Adrenal gland (tissue), 12 donors: Measurements from ENCODE around the gene SLC5A1. TPM values are rescaled to one million over a fixed set of nuclear protein-coding genes. Genes with fewer than 3 reads are reported as not detected.
A peak's percentile ranks its signal among the peaks of the same experiment; 100 is the strongest.
"Not testable (repeated sequence)": the region's sequence is repeated elsewhere in the genome, so short reads cannot be mapped to it uniquely, and the experiment has no call there.

Experiments
- DNase-seq, 7 donors: peaks; one replicate each; pipeline ENCODE4 v3.0.0-alpha.2; 2019 to 2020
- H3K27ac ChIP-seq, 5 donors: fragments of 200-600 bp; sonication (generic) in 4 of 5; 1 replicate in 3 of 5; 2 replicates in 2 of 5; pipeline versions ENCODE4 v1.5.1 to v1.8.0; 2016 to 2020; ENCODE audit warnings: mild to moderate bottlenecking in 1 of 5
- H3K27me3 ChIP-seq: fragments of 200-600 bp; 2 replicates; pipeline ENCODE4 v1.8.0; 2021
- H3K36me3 ChIP-seq, 2 donors: fragments of 200-600 bp; replicated peaks in 1 of 2; 1 replicate in 1 of 2; 2 replicates in 1 of 2; pipeline versions ENCODE4 v1.5.1 to v1.8.0; 2018 to 2022
- H3K4me1 ChIP-seq, 2 donors: fragments of 200-600 bp; replicated peaks in 1 of 2; 1 replicate in 1 of 2; 2 replicates in 1 of 2; pipeline versions ENCODE4 v1.5.1 to v1.8.0; 2018 to 2021
- H3K4me3 ChIP-seq, 4 donors: fragments of 200-600 bp; sonication (generic) in 3 of 4; one replicate each; pipeline ENCODE4 v1.5.1; 2016 to 2018
- H3K9me3 ChIP-seq, 3 donors: fragments of 200-600 bp; sonication (generic) in 1 of 3; replicated peaks in 1 of 3; 1 replicate in 2 of 3; 2 replicates in 1 of 3; pipeline versions ENCODE4 v1.5.1 to v1.8.0; 2016 to 2021
- CTCF ChIP-seq, 6 experiments: fragments of 450-650 bp in 4 of 6; fragments of 200-600 bp in 2 of 6; sonication (generic) in 1 of 6; IDR thresholded peaks; 1 replicate in 5 of 6; 2 replicates in 1 of 6; pipeline versions ENCODE4 v1.5.1 to v1.8.0; 2016 to 2021; ENCODE audit warnings: antibody characterized with exemption in 6 of 6, mild to moderate bottlenecking in 2 of 6, moderate library complexity in 1 of 6
- POLR2A ChIP-seq, 2 donors: fragments of 450-650 bp; IDR thresholded peaks; one replicate each; pipeline ENCODE4 v1.6.1; 2017; ENCODE audit warnings: antibody characterized with exemption in 2 of 2, mild to moderate bottlenecking in 2 of 2, moderate library complexity in 1 of 2
- WGBS, 4 donors: extraction: QIAGEN DNeasy Blood & Tissue Kit in 2 of 4; methylation state at CpG; one replicate each; pipeline versions ENCODE4 v1.1.5 to v1.1.7; 2013 to 2017; 5-methylcytosine and 5-hydroxymethylcytosine counted together
- intact Hi-C, 2 donors: fragments of 100-400 bp; cut with DNase I; formaldehyde crosslinking; loops; one replicate each; pipeline versions ENCODE4 v1.14.1 to v1.15.0; 2022 to 2023
- polyA plus RNA-seq, 3 donors: library from polyadenylated mRNA; stranded (reverse); fragments of 200-250 nt in 2 of 3; fragments of 350-450 nt in 1 of 3; fragmentation: Illumina TruSeq in 1 of 3; extraction: RNeasy Lipid Tissue Mini Kit (QIAGEN cat#74804) in 1 of 3; gene quantifications; one replicate each; pipeline ENCODE4 v1.2.3, GENCODE V29; 2013 to 2014
- small RNA-seq, 2 donors: library from RNA; depleted of rRNA; stranded (forward); fragments of <200 nt; gene quantifications; one replicate each; pipeline ENCODE3, GENCODE V24; 2016
- total RNA-seq, 9 donors: library from RNA; depleted of rRNA in 4 of 9; stranded (reverse); fragments of >200 nt in 4 of 9; fragments of 120-200 nt in 1 of 9; fragmentation: NEBNext Ultra II Directional in 1 of 9; extraction: Animal tissue kit (Norgen Biotek cat#: 25700) in 1 of 9; gene quantifications; one replicate each; pipeline versions ENCODE4 v1.1.0 to v1.2.4, GENCODE V29; 2013 to 2023
- donor health status: healthy with polysubstance abuse.
- donor health status: Bipolar disorder and iron deficiency.
- donor health status: DM: yes; HTN: yes; CAD: no.
- donor health status: DM: no; HTN: no; CAD: no.
- donor health status: DM: no; HTN: no; CAD: no.
- donor health status: DM: yes; HTN: yes; CAD: no.

SLC5A1 gene
- total and polyA plus RNA-seq, 12 donors: under 0.01 to 0.04 TPM; not detected in 10

GRCh38 chr22:32158712-32159533, 115.9 kb downstream of the SLC5A1 start, which contains the start of gene C22orf42:
Gene C22orf42, minus strand, starts transcription at chr22:32159303. Its CDS starts 88 bp downstream, at chr22:32159215.
- intact Hi-C loops: no loop called here
- 57 to 85% (median 69%) methylated on average over 3 to 12 of the region's 12 CpGs for WGBS, 4 donors
- Histone ChIP-seq H3K36me3 (no peaks in the 10 kb centered on the region), H3K4me3 (no peak within 1 kb of the TSS), H3K27ac (no peak within 1 kb of the TSS), H3K9me3 (no peaks in the 10 kb centered on the region), H3K27me3 (peaks cover 8% of the 10 kb centered on the region), H3K4me1 (no peaks in the 10 kb centered on the region)
- peak in 1 of 7 donors; percentile 30 for DNase-seq
- TF ChIP-seq POLR2A (IDR thresholded peaks at IDR 0.05) (no peak), CTCF (IDR thresholded peaks at IDR 0.05) (no peak)

- H3K27me3 ChIP-seq, intact Hi-C loops, H3K27ac ChIP-seq, H3K4me1 ChIP-seq, H3K4me3 ChIP-seq, H3K9me3 ChIP-seq, H3K36me3 ChIP-seq, DNase-seq: not testable (repeated sequence)
- WGBS, 4 donors: 75 to 80% (median 77%) methylated on average over 5 of the region's 5 CpGs
Measured at GRCh38 chr22:32160411-32160810, 117.3 kb downstream of the SLC5A1 start.

Small RNA genes lying within 50 kb of the gene (small RNA-seq; reads per million reads assigned to genes)
- gene AP1B1P2: 0 reads per million in 2 donors

Other genes with a start within 250 kb of the SLC5A1 start
- 100 to 1,000 TPM in 3 of 9 donors, 10 to 100 TPM in 6; 59.5 to 128 (median 74.3) TPM for gene YWHAH, start 98.7 kb upstream of the SLC5A1 start, total RNA-seq
- 100 to 1,000 TPM in 1 of 3 donors, 10 to 100 TPM in 2; 50.6 to 116 (median 53.5) TPM for gene YWHAH, start 98.7 kb upstream of the SLC5A1 start, polyA plus RNA-seq
- under 1 TPM in 2 of 9 donors, not detected in 7; 0.28 to 0.55 TPM for gene C22orf42, start 116.0 kb downstream of the SLC5A1 start, total RNA-seq
- gene C22orf42, start 116.0 kb downstream of the SLC5A1 start, polyA plus RNA-seq: under 1 TPM; 0.17 to 0.80 (median 0.57) TPM
- not detected for gene RFPL2, start 161.8 kb downstream of the SLC5A1 start, total RNA-seq
- gene RFPL2, start 161.8 kb downstream of the SLC5A1 start, polyA plus RNA-seq: under 1 TPM in 2 of 3 donors, not detected in 1; 0.24 TPM
- under 1 TPM in 8 of 9 donors, not detected in 1; 0.14 to 0.70 (median 0.43) TPM for gene SLC5A4, start 212.1 kb downstream of the SLC5A1 start, total RNA-seq
- under 1 TPM; 0.07 to 0.27 (median 0.24) TPM for gene SLC5A4, start 212.1 kb downstream of the SLC5A1 start, polyA plus RNA-seq